ENCODE results near the gene LRRTM3. TPM values are rescaled to one million over a fixed set of nuclear protein-coding genes. Genes with fewer than 3 reads are reported as not detected.

LRRTM3 gene
- total RNA-seq, 1 experiment from 2014 or later: 0.96 TPM

DNA sequence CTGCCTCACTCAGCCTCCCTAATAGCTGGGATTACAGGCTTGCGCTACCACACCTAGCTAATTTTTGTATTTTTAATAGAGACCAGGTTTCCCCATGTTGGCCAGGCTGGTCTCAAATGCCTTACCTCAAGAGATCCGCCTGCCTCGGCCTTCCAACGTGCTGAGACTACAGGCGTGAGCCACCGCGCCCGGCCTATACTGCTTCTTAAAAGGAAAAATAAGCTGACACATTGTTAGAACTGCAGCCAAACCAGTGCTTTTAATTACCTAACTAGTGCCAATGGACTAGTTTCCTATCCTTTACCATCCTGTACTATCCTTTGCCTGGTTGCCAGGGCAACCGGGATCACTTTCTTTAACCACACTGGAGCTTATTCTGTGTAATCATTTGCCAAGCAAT, 108.0 kb downstream of the LRRTM3 start:
- no CpG with 5 or more reads among the region's 9 CpGs for WGBS (ENCODE audit: extremely low coverage, insufficient read length, low lambda C conversion rate)
- H3K18ac ChIP-seq (ENCODE audit: insufficient read length, low read depth, low read length): no peak overlapping the region
- no peak overlapping the region for H2BK12ac ChIP-seq (ENCODE audit: insufficient read length, low read depth, low read length)
- no peaks in the 10 kb centered on the region for H3K27me3 ChIP-seq (ENCODE audit: insufficient read depth, low read length)
- no peaks in the 10 kb centered on the region for H3K36me3 Mint-ChIP-seq (ENCODE audit: insufficient read depth in 1 of 3, low read depth in 3 of 3)
- H3K4ac ChIP-seq (ENCODE audit: low read depth, low read length): no peak overlapping the region
- H2BK20ac ChIP-seq (ENCODE audit: low read depth, low read length, poor library complexity, severe bottlenecking): no peak overlapping the region
- no peak overlapping the region for H4K8ac ChIP-seq (replicated peaks; ENCODE audit: insufficient read length, low read depth, low read length)
- no peaks in the 10 kb centered on the region for H3K4me1 ChIP-seq (ENCODE audit: insufficient read depth, low read length)
- H2AK5ac ChIP-seq (ENCODE audit: insufficient read length, low read length): no peak overlapping the region
- no peak overlapping the region for H2BK15ac ChIP-seq (ENCODE audit: low read depth, low read length)
- no peak overlapping the region for H3K56ac ChIP-seq (ENCODE audit: insufficient read length, low read depth, low read length)
- no peak overlapping the region for H4K5ac ChIP-seq (ENCODE audit: insufficient read length, low read depth, low read length)
- no peak overlapping the region for H2BK5ac ChIP-seq (ENCODE audit: insufficient read length, low read length)
- H3K27me3 Mint-ChIP-seq (ENCODE audit: low read depth): no peaks in the 10 kb centered on the region; the same call in 1 of the 2 replicates
- DNase-seq: no peak
- H2AFZ ChIP-seq (ENCODE audit: low read length): no peak overlapping the region
- no peaks in the 10 kb centered on the region for H3K23me2 ChIP-seq (ENCODE audit: insufficient read length, low read depth, low read length, poor library complexity, severe bottlenecking)
- H3K9me3 Mint-ChIP-seq: no peaks in the 10 kb centered on the region
- no peaks in the 10 kb centered on the region for H3K4me1 Mint-ChIP-seq
- H3K23ac ChIP-seq (ENCODE audit: insufficient read length, low read depth, low read length): no peak overlapping the region
- no peak overlapping the region for H3K14ac ChIP-seq (ENCODE audit: insufficient read depth, low read length)
- H3K79me1 ChIP-seq (ENCODE audit: insufficient read depth, low read depth, low read length, poor library complexity, severe bottlenecking): no peaks in the 10 kb centered on the region
- TF ChIP-seq, protein P1, sequence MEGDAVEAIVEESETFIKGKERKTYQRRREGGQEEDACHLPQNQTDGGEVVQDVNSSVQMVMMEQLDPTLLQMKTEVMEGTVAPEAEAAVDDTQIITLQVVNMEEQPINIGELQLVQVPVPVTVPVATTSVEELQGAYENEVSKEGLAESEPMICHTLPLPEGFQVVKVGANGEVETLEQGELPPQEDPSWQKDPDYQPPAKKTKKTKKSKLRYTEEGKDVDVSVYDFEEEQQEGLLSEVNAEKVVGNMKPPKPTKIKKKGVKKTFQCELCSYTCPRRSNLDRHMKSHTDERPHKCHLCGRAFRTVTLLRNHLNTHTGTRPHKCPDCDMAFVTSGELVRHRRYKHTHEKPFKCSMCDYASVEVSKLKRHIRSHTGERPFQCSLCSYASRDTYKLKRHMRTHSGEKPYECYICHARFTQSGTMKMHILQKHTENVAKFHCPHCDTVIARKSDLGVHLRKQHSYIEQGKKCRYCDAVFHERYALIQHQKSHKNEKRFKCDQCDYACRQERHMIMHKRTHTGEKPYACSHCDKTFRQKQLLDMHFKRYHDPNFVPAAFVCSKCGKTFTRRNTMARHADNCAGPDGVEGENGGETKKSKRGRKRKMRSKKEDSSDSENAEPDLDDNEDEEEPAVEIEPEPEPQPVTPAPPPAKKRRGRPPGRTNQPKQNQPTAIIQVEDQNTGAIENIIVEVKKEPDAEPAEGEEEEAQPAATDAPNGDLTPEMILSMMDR (conservative IDR thresholded peaks at IDR 0.05): no peak
- H4K91ac ChIP-seq (ENCODE audit: insufficient read length, low read depth, low read length): no peak overlapping the region
- no peak overlapping the region for H3K9ac ChIP-seq (ENCODE audit: extremely low read depth, insufficient read length, low read length)
- no peaks in the 10 kb centered on the region for H3K9me3 ChIP-seq (ENCODE audit: control insufficient read depth, low read depth, low read length)
- H3K27ac Mint-ChIP-seq: no peak overlapping the region; a peak in 1 of 7 replicates
- H3K4me2 ChIP-seq (ENCODE audit: insufficient read depth, insufficient read length, low read length): no peak overlapping the region
- H3K4me3 Mint-ChIP-seq: no peak overlapping the region
- H3K79me2 ChIP-seq (ENCODE audit: insufficient read depth, low read length): no peaks in the 10 kb centered on the region
- no peak overlapping the region for H3K27ac ChIP-seq (ENCODE audit: insufficient read length, low read depth, low read length)
- no peak overlapping the region for H2BK120ac ChIP-seq (ENCODE audit: low read depth, low read length, poor library complexity, severe bottlenecking)
- H3T11ph ChIP-seq (ENCODE audit: low read length): no peak overlapping the region
- H4K20me1 ChIP-seq (ENCODE audit: control insufficient read depth, insufficient read depth, insufficient read length): no peaks in the 10 kb centered on the region
